ENCODE measurements around the gene TCFL5. TPM values are rescaled to one million over a fixed set of nuclear protein-coding genes. Genes with fewer than 3 reads are reported as not detected.

Gene TCFL5
- total and polyA plus RNA-seq, 2 experiments from 2014 or later: 1.7 to 18.5 TPM

DNA sequence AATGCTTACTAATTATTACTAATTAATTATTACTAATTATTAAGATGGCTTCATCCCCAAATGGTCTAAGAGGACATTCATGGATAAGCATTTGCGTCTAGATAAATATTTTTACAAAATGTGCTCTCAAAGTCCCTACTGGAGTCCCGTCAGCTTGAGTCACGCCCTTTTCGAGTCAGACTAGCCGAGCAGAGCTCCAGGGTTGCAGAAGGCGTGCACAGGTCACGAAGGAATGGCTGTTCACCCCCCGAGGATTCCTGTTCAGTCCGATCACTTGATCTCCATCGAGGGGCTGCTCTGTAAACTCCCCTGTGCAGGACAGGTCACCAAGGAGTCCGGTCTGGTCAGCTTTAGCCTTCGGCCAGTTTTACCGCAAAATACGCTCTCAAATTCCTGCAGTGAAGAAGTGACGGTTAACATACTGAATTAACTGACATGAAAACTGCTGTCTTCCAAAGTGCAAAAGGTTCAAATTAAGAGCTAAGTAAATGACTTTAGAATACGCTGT is 19.9 kb downstream of the TCFL5 start:
- H3K9me3 ChIP-seq (ENCODE audit: low read depth): no peaks in the 10 kb centered on the region
- H3K4me2 ChIP-seq (ENCODE audit: unreplicated experiment): no peak overlapping the region
- H4K20me1 ChIP-seq (ENCODE audit: insufficient read depth): no peaks in the 10 kb centered on the region
- H3K27ac ChIP-seq: no peak overlapping the region
- H3K4me1 ChIP-seq (ENCODE audit: insufficient read depth): no peaks in the 10 kb centered on the region
- no peaks in the 10 kb centered on the region for H3K79me2 ChIP-seq (ENCODE audit: insufficient read depth)
- WGBS, 2 experiments (ENCODE audit: low coverage in 1 of 2, low lambda C conversion rate in 2 of 2, missing lambda C conversion rate in 2 of 2): 81 to 82% methylated on average over 16 of the region's 16 CpGs
- no peak overlapping the region for H3K4me3 ChIP-seq
- H3K36me3 ChIP-seq (ENCODE audit: low read depth): no peaks in the 10 kb centered on the region
- DNase-seq: no peak
- H3F3A ChIP-seq (ENCODE audit: insufficient read depth): 0 out of 2 replicates have a peak, but pooled peaks cover 5% of the 10 kb centered on the region
- H3K27me3 ChIP-seq (replicated peaks; ENCODE audit: insufficient read depth): no peaks in the 10 kb centered on the region
- no peak overlapping the region for H3K9ac ChIP-seq
- TF ChIP-seq EZH2 (IDR thresholded peaks at IDR 0.05; ENCODE audit: insufficient read depth, poor library complexity, severe bottlenecking): no peak
- no peaks in the 10 kb centered on the region for H3K9me2 ChIP-seq (ENCODE audit: insufficient read depth)
- in situ Hi-C loops (cut with MboI): no loop called here
- H2AFZ ChIP-seq: no peak overlapping the region

DNA sequence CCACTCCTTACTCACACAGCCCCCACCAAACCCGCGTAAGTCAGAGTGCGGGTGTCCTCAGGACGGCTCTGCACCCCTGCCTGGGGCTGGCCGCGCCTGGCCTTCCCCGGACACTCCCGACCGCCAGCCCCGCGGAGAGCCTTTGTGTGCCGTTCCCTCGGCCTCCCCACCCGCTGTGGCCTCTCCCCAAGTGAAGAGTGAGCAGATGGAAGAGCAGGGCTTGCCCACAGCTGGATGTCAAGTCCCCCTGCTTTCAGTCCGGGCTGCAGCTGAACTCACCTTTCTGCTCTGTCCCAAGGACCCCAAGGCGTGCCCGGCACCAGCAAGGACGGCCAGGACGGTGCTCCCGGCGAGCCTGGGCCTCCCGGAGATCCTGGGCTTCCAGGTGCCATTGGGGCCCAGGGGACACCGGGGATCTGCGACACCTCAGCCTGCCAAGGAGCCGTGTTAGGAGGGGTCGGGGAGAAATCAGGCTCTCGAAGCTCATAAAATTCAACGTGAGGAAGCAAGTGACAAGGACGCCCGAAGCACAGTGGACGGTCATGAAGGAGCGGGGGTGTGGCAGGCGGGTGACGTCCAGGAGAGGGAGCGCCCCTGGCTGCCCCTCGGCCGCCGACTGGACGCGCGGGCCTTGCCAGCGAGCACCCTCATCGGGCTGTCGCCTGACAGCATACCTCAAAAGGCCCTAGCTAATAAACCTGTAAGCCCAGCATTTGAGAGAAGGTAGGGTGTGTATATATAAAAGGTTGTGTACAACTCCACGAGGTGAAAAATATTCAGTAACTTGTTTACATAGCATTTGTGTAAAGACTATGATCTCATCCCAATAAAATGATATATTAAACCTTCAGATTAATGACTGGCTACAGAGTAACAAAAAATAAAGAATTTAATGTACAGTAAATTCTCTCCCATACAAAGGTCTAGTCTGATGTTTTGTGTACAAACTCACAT is 21.1 kb downstream of the TCFL5 start:
- no peaks in the 10 kb centered on the region for H3K36me3 ChIP-seq (ENCODE audit: low read depth)
- no peaks in the 10 kb centered on the region for H3K27me3 ChIP-seq (replicated peaks; ENCODE audit: insufficient read depth)
- in situ Hi-C loops (cut with MboI): no loop called here
- 66% methylated on average over 43 to 45 of the region's 45 CpGs for WGBS, 2 experiments (ENCODE audit: low coverage in 1 of 2, low lambda C conversion rate in 2 of 2, missing lambda C conversion rate in 2 of 2)
- TF ChIP-seq EZH2 (IDR thresholded peaks at IDR 0.05; ENCODE audit: insufficient read depth, poor library complexity, severe bottlenecking) (no peak), EZH2phosphoT487 (IDR thresholded peaks at IDR 0.05; ENCODE audit: insufficient read depth, low read depth) (no peak)
- H3K9ac ChIP-seq: no peak overlapping the region
- 0 out of 2 replicates have a peak, but pooled peaks cover 5% of the 10 kb centered on the region for H3F3A ChIP-seq (ENCODE audit: insufficient read depth)
- no peaks in the 10 kb centered on the region for H3K9me3 ChIP-seq (ENCODE audit: low read depth)
- H4K20me1 ChIP-seq (ENCODE audit: insufficient read depth): no peaks in the 10 kb centered on the region
- no peak overlapping the region for H3K4me2 ChIP-seq (ENCODE audit: unreplicated experiment)
- no peaks in the 10 kb centered on the region for H3K9me2 ChIP-seq (ENCODE audit: insufficient read depth)
- H3K4me3 ChIP-seq: no peak overlapping the region
- DNase-seq: no peak
- H3K27ac ChIP-seq: no peak overlapping the region
- H3K79me2 ChIP-seq (ENCODE audit: insufficient read depth): no peaks in the 10 kb centered on the region
- no peak overlapping the region for H2AFZ ChIP-seq
- H3K4me1 ChIP-seq (ENCODE audit: insufficient read depth): no peaks in the 10 kb centered on the region

DNA sequence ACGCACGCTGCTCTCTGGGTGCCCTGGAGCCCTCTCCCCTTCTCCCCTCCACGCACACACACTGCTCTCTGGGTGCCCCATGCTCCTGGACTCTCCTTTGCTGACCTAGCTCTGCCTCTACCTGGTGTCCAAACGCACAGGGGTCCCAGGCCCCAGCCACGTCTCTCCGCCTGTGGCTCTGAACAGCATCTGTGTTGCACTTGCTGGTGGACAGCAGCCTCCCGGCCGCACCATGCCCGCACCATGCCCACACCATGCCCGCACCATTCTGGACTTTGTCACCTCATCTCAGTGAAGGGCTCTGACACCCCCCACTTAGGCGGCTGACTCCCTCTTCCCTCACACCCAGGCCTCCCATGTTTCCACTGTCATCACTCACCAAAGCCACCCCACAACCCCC is 21.8 kb downstream of the TCFL5 start:
- Histone ChIP-seq H3K36me3 (ENCODE audit: low read depth) (no peaks in the 10 kb centered on the region), H3K27me3 (replicated peaks; ENCODE audit: insufficient read depth) (no peaks in the 10 kb centered on the region), H2AFZ (no peak overlapping the region), H3K9me2 (ENCODE audit: insufficient read depth) (no peaks in the 10 kb centered on the region), H3K4me1 (ENCODE audit: insufficient read depth) (no peaks in the 10 kb centered on the region), H3K4me3 (no peak overlapping the region), H4K20me1 (ENCODE audit: insufficient read depth) (no peaks in the 10 kb centered on the region), H3K27ac (no peak overlapping the region), H3K9ac (no peak overlapping the region), H3K9me3 (ENCODE audit: low read depth) (no peaks in the 10 kb centered on the region), H3K4me2 (ENCODE audit: unreplicated experiment) (no peak overlapping the region), H3F3A (ENCODE audit: insufficient read depth) (0 out of 2 replicates have a peak, but pooled peaks cover 5% of the 10 kb centered on the region), H3K79me2 (ENCODE audit: insufficient read depth) (no peaks in the 10 kb centered on the region)
- TF ChIP-seq EZH2phosphoT487 (IDR thresholded peaks at IDR 0.05; ENCODE audit: insufficient read depth, low read depth) (no peak), EZH2 (IDR thresholded peaks at IDR 0.05; ENCODE audit: insufficient read depth, poor library complexity, severe bottlenecking) (no peak)
- in situ Hi-C loops (cut with MboI): no loop called here
- WGBS, 2 experiments (ENCODE audit: low coverage in 1 of 2, low lambda C conversion rate in 2 of 2, missing lambda C conversion rate in 2 of 2): 51 to 52% methylated on average over 9 to 11 of the region's 11 CpGs
- no peak for DNase-seq

GRCh38 chr20:62839261-62839660 is 22.4 kb downstream of the TCFL5 start:
- Histone ChIP-seq H3K27ac (no peak overlapping the region), H3K79me2 (ENCODE audit: insufficient read depth) (no peaks in the 10 kb centered on the region), H3K4me2 (ENCODE audit: unreplicated experiment) (no peak overlapping the region), H3K36me3 (ENCODE audit: low read depth) (no peaks in the 10 kb centered on the region), H2AFZ (no peak overlapping the region), H3K27me3 (replicated peaks; ENCODE audit: insufficient read depth) (no peaks in the 10 kb centered on the region), H4K20me1 (ENCODE audit: insufficient read depth) (no peaks in the 10 kb centered on the region), H3K4me3 (no peak overlapping the region), H3K9ac (no peak overlapping the region), H3K4me1 (ENCODE audit: insufficient read depth) (no peaks in the 10 kb centered on the region), H3K9me3 (ENCODE audit: low read depth) (no peaks in the 10 kb centered on the region), H3K9me2 (ENCODE audit: insufficient read depth) (no peaks in the 10 kb centered on the region), H3F3A (ENCODE audit: insufficient read depth) (0 out of 2 replicates have a peak, but pooled peaks cover 5% of the 10 kb centered on the region)
- in situ Hi-C loops (cut with MboI): no loop called here
- TF ChIP-seq EZH2 (IDR thresholded peaks at IDR 0.05; ENCODE audit: insufficient read depth, poor library complexity, severe bottlenecking) (no peak), EZH2phosphoT487 (IDR thresholded peaks at IDR 0.05; ENCODE audit: insufficient read depth, low read depth) (no peak)
- WGBS, 2 experiments (ENCODE audit: low coverage in 1 of 2, low lambda C conversion rate in 2 of 2, missing lambda C conversion rate in 2 of 2): 67 to 68% methylated on average over 8 of the region's 8 CpGs
- DNase-seq: no peak

Measured in GM23248 (cell line).